ENCODE measurements around the gene SLC30A7.

DNA sequence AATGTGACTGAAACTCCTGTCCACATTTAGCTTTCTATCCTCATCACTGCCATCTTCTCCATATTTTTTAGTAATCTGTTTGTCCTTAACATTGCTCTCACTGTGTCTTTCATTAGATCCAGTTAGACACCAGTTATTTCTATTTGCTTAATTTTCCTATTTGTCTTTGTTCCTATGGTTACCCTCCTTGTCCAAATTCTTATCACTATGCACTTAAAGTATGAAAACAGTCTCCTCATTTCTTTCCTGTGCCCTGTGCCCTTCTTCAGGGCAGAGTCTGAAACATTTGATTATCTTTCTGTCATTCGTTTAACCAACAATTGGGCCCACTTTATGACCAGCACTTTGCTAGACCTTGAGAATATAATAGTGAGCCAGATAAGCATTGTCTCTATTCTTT lies 64.2 kb downstream of the SLC30A7 start:
- TF ChIP-seq, protein P1, sequence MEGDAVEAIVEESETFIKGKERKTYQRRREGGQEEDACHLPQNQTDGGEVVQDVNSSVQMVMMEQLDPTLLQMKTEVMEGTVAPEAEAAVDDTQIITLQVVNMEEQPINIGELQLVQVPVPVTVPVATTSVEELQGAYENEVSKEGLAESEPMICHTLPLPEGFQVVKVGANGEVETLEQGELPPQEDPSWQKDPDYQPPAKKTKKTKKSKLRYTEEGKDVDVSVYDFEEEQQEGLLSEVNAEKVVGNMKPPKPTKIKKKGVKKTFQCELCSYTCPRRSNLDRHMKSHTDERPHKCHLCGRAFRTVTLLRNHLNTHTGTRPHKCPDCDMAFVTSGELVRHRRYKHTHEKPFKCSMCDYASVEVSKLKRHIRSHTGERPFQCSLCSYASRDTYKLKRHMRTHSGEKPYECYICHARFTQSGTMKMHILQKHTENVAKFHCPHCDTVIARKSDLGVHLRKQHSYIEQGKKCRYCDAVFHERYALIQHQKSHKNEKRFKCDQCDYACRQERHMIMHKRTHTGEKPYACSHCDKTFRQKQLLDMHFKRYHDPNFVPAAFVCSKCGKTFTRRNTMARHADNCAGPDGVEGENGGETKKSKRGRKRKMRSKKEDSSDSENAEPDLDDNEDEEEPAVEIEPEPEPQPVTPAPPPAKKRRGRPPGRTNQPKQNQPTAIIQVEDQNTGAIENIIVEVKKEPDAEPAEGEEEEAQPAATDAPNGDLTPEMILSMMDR (IDR thresholded peaks at IDR 0.05; ENCODE audit: low read length) = no peak
- no peak for TF ChIP-seq EZH2phosphoT487 (IDR thresholded peaks at IDR 0.05; ENCODE audit: low read length)

Data from MM.1S (cell line).